SK-N-SH (cell line): ENCODE data around the gene SGTB. TPM values are rescaled to one million over a fixed set of nuclear protein-coding genes. Genes with fewer than 3 reads are reported as not detected.

Experiments used
- CTCF ChIA-PET: fragments of 300-600, 350-600 bp; formaldehyde crosslinking; extraction: SDS; loops from one replicate; lab custom pipeline; 2021; lab: Yijun Ruan, JAX
- POLR2A ChIA-PET: fragments of 350-600 bp; sonication (Branson Sonifier 250); formaldehyde crosslinking; extraction: SDS; loops from one replicate; lab custom pipeline; 2020; ENCODE audit warnings: antibody characterized with exemption, inconsistent platforms; lab: Yijun Ruan, JAX
- DNase-seq: peaks from one replicate; pipeline ENCODE4 v3.0.0; 2012
- H2AFZ ChIP-seq: fragments of 200-600 bp; sonication (generic); 2 replicates; pipeline ENCODE4 v1.8.1; 2016; ENCODE audit warnings: antibody characterized with exemption, mild to moderate bottlenecking, low read depth
- H3F3A ChIP-seq: fragments of 200-600 bp; sonication (generic); replicated peaks from 2 replicates; pipeline ENCODE3; 2016; ENCODE audit warnings: antibody characterized with exemption, mild to moderate bottlenecking; ENCODE audit not compliant: insufficient read depth
- H3K27ac ChIP-seq, 2 experiments: fragments of 200-500 bp in 1 of 2; fragments of 200-600 bp in 1 of 2; sonication (Bioruptor generic) in 1 of 2; sonication (generic), shearing (Covaris generic) in 1 of 2; 2 replicates each; pipeline versions ENCODE4 v1.5.1 to v1.6.1; 2014 to 2016; ENCODE audit warnings: low read depth in 2 of 2, inconsistent platforms in 1 of 2, low read length in 1 of 2, mild to moderate bottlenecking in 1 of 2, mixed read lengths in 1 of 2
- H3K27me3 ChIP-seq: fragments of 200-600 bp; sonication (generic), shearing (Covaris generic); 2 replicates; pipeline ENCODE4 v1.6.1; 2016; ENCODE audit warnings: mixed run types; ENCODE audit not compliant: insufficient read depth
- H3K36me3 ChIP-seq, 2 experiments: fragments of 200-500 bp in 1 of 2; fragments of 200-600 bp in 1 of 2; sonication (Bioruptor generic) in 1 of 2; sonication (generic) in 1 of 2; replicated peaks in 1 of 2; 2 replicates each; pipeline versions ENCODE3 to v1.5.1; 2014 to 2016; ENCODE audit warnings: low read length in 1 of 2, mild to moderate bottlenecking in 1 of 2; ENCODE audit not compliant: insufficient read depth in 2 of 2, control insufficient read depth in 1 of 2
- H3K4me1 ChIP-seq, 2 experiments: fragments of 200-500 bp in 1 of 2; fragments of 200-600 bp in 1 of 2; sonication (Bioruptor generic) in 1 of 2; sonication (generic), shearing (Covaris generic) in 1 of 2; 2 replicates each; pipeline versions ENCODE4 v1.5.1 to v1.6.1; 2014 to 2016; ENCODE audit warnings: low read depth in 1 of 2, low read length in 1 of 2, mixed run types in 1 of 2; ENCODE audit not compliant: insufficient read depth in 2 of 2, control insufficient read depth in 1 of 2
- H3K4me2 ChIP-seq: fragments of 200-600 bp; sonication (generic), shearing (Covaris generic); 2 replicates; pipeline ENCODE4 v1.6.1; 2017; ENCODE audit warnings: mixed run types
- H3K4me3 ChIP-seq, 2 experiments: fragments of 200-500 bp in 1 of 2; fragments of 200-600 bp in 1 of 2; sonication (Bioruptor generic) in 1 of 2; sonication (generic), shearing (Covaris generic) in 1 of 2; 2 replicates each; pipeline versions ENCODE4 v1.5.1 to v1.8.1; 2014 to 2016; ENCODE audit warnings: low read depth in 2 of 2, inconsistent platforms in 1 of 2, low read length in 1 of 2, mild to moderate bottlenecking in 1 of 2, mixed read lengths in 1 of 2, moderate library complexity in 1 of 2
- H3K79me2 ChIP-seq: fragments of 200-600 bp; sonication (generic); 2 replicates; pipeline ENCODE4 v1.8.1; 2017; ENCODE audit warnings: mild to moderate bottlenecking; ENCODE audit not compliant: insufficient read depth
- H3K9ac ChIP-seq: fragments of 200-600 bp; sonication (generic); 2 replicates; pipeline ENCODE4 v1.6.1; 2017; ENCODE audit warnings: mixed run types
- H3K9me2 ChIP-seq: fragments of 200-600 bp; sonication (generic); 2 replicates; pipeline ENCODE4 v1.6.1; 2017; ENCODE audit warnings: mixed run types
- H3K9me3 ChIP-seq: fragments of 200-600 bp; sonication (generic); 2 replicates; pipeline ENCODE4 v1.6.1; 2017; ENCODE audit warnings: mixed run types, mild to moderate bottlenecking, moderate library complexity
- H4K20me1 ChIP-seq: fragments of 200-600 bp; sonication (generic); 2 replicates; pipeline ENCODE4 v1.6.1; 2017; ENCODE audit warnings: mild to moderate bottlenecking, mixed run types; ENCODE audit not compliant: insufficient read depth
- CHD2 ChIP-seq: fragments of 150-350 bp; IDR thresholded peaks from 2 replicates; pipeline ENCODE4 v1.6.1; 2018; ENCODE audit warnings: low read length; ENCODE audit not compliant: partially characterized antibody
- ELF1 ChIP-seq: IDR thresholded peaks from 2 replicates; pipeline ENCODE4 v1.4.0; 2012
- EZH2phosphoT487 ChIP-seq: fragments of 200-600 bp; sonication (generic); IDR thresholded peaks from 2 replicates; pipeline ENCODE4 v1.6.1; 2017; ENCODE audit warnings: low read depth, mixed run types, mild to moderate bottlenecking, antibody characterized with exemption, moderate library complexity, borderline replicate concordance
- GATA2 ChIP-seq: sonication (generic); formaldehyde crosslinking; IDR thresholded peaks from 2 replicates; pipeline ENCODE4 v1.5.0; 2020; ENCODE audit warnings: mild to moderate bottlenecking, missing genetic modification reagents
- MAX ChIP-seq: IDR thresholded peaks from 2 replicates; pipeline ENCODE4 v1.4.0; 2012; ENCODE audit warnings: low read depth
- MXI1 ChIP-seq: IDR thresholded peaks from 2 replicates; pipeline ENCODE4 v1.6.1; 2012; ENCODE audit warnings: mild to moderate bottlenecking, low read depth, low read length, improper control_type of control experiment
- NFIC ChIP-seq: IDR thresholded peaks from 2 replicates; pipeline ENCODE4 v1.4.0; 2012; ENCODE audit warnings: borderline replicate concordance
- NRF1 ChIP-seq: IDR thresholded peaks from 2 replicates; pipeline ENCODE4 v1.6.1; 2012; ENCODE audit warnings: low read depth, mild to moderate bottlenecking, low read length
- PBX3 ChIP-seq: IDR thresholded peaks from 2 replicates; pipeline ENCODE4; 2012
- POLR2AphosphoS5 ChIP-seq: IDR thresholded peaks from 2 replicates; pipeline ENCODE4 v1.6.1; 2012; ENCODE audit warnings: low read depth, low read length
- RAD21 ChIP-seq: IDR thresholded peaks from 2 replicates; pipeline ENCODE4 v1.6.1; 2012; ENCODE audit warnings: mild to moderate bottlenecking, low read length
- RCOR1 ChIP-seq: fragments of 150-350 bp; IDR thresholded peaks from 2 replicates; pipeline ENCODE4 v1.6.1; 2017; ENCODE audit warnings: antibody characterized with exemption, low read length
- REST ChIP-seq: IDR thresholded peaks from 2 replicates; pipeline ENCODE4 v1.6.1; 2012; ENCODE audit warnings: mild to moderate bottlenecking, low read depth, low read length, moderate library complexity
- RFX5 ChIP-seq: IDR thresholded peaks from 2 replicates; pipeline ENCODE4 v1.6.1; 2012; ENCODE audit warnings: mild to moderate bottlenecking, improper control_type of control experiment, low read length
- SIN3A ChIP-seq: IDR thresholded peaks from 2 replicates; pipeline ENCODE4 v1.6.1; 2012; ENCODE audit warnings: low read depth, mild to moderate bottlenecking, low read length, moderate library complexity, borderline replicate concordance
- TAF1 ChIP-seq: IDR thresholded peaks from 2 replicates; pipeline ENCODE4 v1.6.1; 2012; ENCODE audit warnings: low read depth, mild to moderate bottlenecking, low read length, moderate library complexity, borderline replicate concordance
- TCF12 ChIP-seq: IDR thresholded peaks from 2 replicates; pipeline ENCODE4 v1.4.0; 2012
- WGBS: methylation state at CpG from one replicate; pipeline ENCODE4 v1.1.6; 2017; ENCODE audit warnings: low lambda C conversion rate; 5-methylcytosine and 5-hydroxymethylcytosine counted together
- polyA plus RNA-seq, 3 experiments: library from polyadenylated mRNA; depleted of rRNA; stranded (reverse); fragments of >200 nt; gene quantifications; 2 replicates each; pipeline ENCODE4 v1.2.3, GENCODE V29; 2012
- TF ChIP-seq, protein P1 (sequence below): fragments of 150-350 bp; IDR thresholded peaks from 2 replicates; pipeline ENCODE4 v1.6.1; 2016; ENCODE audit warnings: mild to moderate bottlenecking, low read depth, low read length
- TF ChIP-seq, protein P2 (sequence below): IDR thresholded peaks from 2 replicates; pipeline ENCODE4 v1.4.0; 2012; ENCODE audit warnings: low read depth, borderline replicate concordance

SGTB gene
- polyA plus RNA-seq, 1 of the 3 experiments (the other 2 are of a cell fraction) = 3.5 TPM

GRCh38 chr5:65625743-65626142, 96.2 kb downstream of the SGTB start:
- Histone ChIP-seq H4K20me1 (peaks cover 2% of the 10 kb centered on the region), H3K4me1 (peaks cover 0 to 13% of the 10 kb centered on the region in 2 experiments; a peak in 2 of 4 replicates), H2AFZ (peak overlapping the region; percentile 82; the same call in 1 of the 2 replicates), H3K27ac (peak overlapping the region; percentile 90 to 96; a peak in 3 of 4 replicates), H3K79me2 (peaks cover 92% of the 10 kb centered on the region), H3F3A (peaks cover 3% of the 10 kb centered on the region), H3K4me3 (peak overlapping the region; percentile 78 to 97), H3K27me3 (no peaks in the 10 kb centered on the region), H3K9me3 (no peaks in the 10 kb centered on the region), H3K9me2 (no peaks in the 10 kb centered on the region), H3K4me2 (peak overlapping the region; percentile 89), H3K9ac (peak overlapping the region; percentile 77), H3K36me3 (peaks cover 15 to 24% of the 10 kb centered on the region in 2 experiments)
- CTCF ChIA-PET = no interaction called here
- WGBS = 35% methylated on average over 6 of the region's 6 CpGs
- TF ChIP-seq EZH2phosphoT487 (no peak), RAD21 (no peak), NRF1 (no peak), POLR2AphosphoS5 (no peak), RCOR1 (no peak), ELF1 (no peak), REST (no peak), RFX5 (no peak), TAF1 (no peak), MAX (no peak), GATA2 (no peak), NFIC (no peak), PBX3 (no peak), SIN3A (no peak), MXI1 (no peak), CHD2 (no peak), TCF12 (no peak)
- TF ChIP-seq, protein P1, sequence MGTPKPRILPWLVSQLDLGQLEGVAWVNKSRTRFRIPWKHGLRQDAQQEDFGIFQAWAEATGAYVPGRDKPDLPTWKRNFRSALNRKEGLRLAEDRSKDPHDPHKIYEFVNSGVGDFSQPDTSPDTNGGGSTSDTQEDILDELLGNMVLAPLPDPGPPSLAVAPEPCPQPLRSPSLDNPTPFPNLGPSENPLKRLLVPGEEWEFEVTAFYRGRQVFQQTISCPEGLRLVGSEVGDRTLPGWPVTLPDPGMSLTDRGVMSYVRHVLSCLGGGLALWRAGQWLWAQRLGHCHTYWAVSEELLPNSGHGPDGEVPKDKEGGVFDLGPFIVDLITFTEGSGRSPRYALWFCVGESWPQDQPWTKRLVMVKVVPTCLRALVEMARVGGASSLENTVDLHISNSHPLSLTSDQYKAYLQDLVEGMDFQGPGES = no peak
- TF ChIP-seq, protein P2, sequence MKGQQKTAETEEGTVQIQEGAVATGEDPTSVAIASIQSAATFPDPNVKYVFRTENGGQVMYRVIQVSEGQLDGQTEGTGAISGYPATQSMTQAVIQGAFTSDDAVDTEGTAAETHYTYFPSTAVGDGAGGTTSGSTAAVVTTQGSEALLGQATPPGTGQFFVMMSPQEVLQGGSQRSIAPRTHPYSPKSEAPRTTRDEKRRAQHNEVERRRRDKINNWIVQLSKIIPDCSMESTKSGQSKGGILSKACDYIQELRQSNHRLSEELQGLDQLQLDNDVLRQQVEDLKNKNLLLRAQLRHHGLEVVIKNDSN = no peak
- DNase-seq = no peak
- POLR2A ChIA-PET = no interaction called here
